HEK293T (cell line): Measurements from ENCODE around the gene WNT8A.

Experiments
- ELF4 ChIP-seq: fragments of 450-650 bp; IDR thresholded peaks from 2 replicates; pipeline ENCODE4 v1.6.1; 2017; ENCODE audit warnings: antibody characterized with exemption
- FOXK2 ChIP-seq: fragments of 450-650 bp; IDR thresholded peaks from 2 replicates; pipeline ENCODE4 v1.6.1; 2016; ENCODE audit warnings: mild to moderate bottlenecking
- FOXM1 ChIP-seq: fragments of 450-650 bp; IDR thresholded peaks from 2 replicates; pipeline ENCODE4 v1.6.1; 2017; ENCODE audit warnings: mild to moderate bottlenecking, borderline replicate concordance
- L3MBTL2 ChIP-seq: fragments of 450-650 bp; conservative IDR thresholded peaks from 2 replicates; pipeline ENCODE4 v1.6.1; 2016; ENCODE audit warnings: mild to moderate bottlenecking
- LEF1 ChIP-seq: fragments of 450-650 bp; IDR thresholded peaks from 2 replicates; pipeline ENCODE4 v1.6.1; 2017; ENCODE audit warnings: mild to moderate bottlenecking, borderline replicate concordance
- NFRKB ChIP-seq: fragments of 450-650 bp; IDR thresholded peaks from 2 replicates; pipeline ENCODE4 v1.6.1; 2016; ENCODE audit warnings: mild to moderate bottlenecking, moderate library complexity
- SP1 ChIP-seq: fragments of 450-650 bp; IDR thresholded peaks from 2 replicates; pipeline ENCODE4 v1.6.1; 2017

- TF ChIP-seq L3MBTL2 (no peak), ELF4 (no peak), FOXK2 (no peak), SP1 (no peak), LEF1 (no peak), FOXM1 (no peak), NFRKB (no peak)
These were observed 1.8 kb upstream of the WNT8A start for GRCh38 chr5:138082033-138082432.
